Panc1 (cell line): ENCODE measurements around the gene RAI1. TPM values are rescaled to one million over a fixed set of nuclear protein-coding genes. Genes with fewer than 3 reads are reported as not detected.
"Not testable (repeated sequence)": the region's sequence is repeated elsewhere in the genome, so short reads cannot be mapped to it uniquely, and the experiment has no call there.

Source experiments
- ATAC-seq: fragments of 200-7000 bp; cut with Tn5 transposase; 2 replicates; pipeline ENCODE4 v1.9.1; 2020; ENCODE audit warnings: mild to moderate bottlenecking, moderate library complexity
- BruUV-seq: library from RNA; stranded (reverse); fragments of 400-500 nt; replicated peaks from 2 replicates; lab custom pipeline; 2021; lab: Mats Ljungman, UMichigan
- CTCF ChIA-PET: fragments of 300-600 bp; sonication (Branson Sonifier 250); formaldehyde crosslinking; loops from one replicate; lab custom pipeline; 2022; ENCODE audit warnings: antibody characterized with exemption; lab: Charles Lee
- POLR2A ChIA-PET: fragments of 300-600 bp; sonication (Branson Sonifier 250); formaldehyde crosslinking; loops from one replicate; lab custom pipeline; 2022; ENCODE audit warnings: antibody characterized with exemption; lab: Charles Lee
- DNase-seq: peaks from one replicate; pipeline ENCODE4 v3.0.0-alpha.2; 2010; ENCODE audit warnings: low read depth, low spot score
- H3K27ac ChIP-seq: 2 replicates; pipeline ENCODE4 v1.5.1; 2011; ENCODE audit warnings: mild to moderate bottlenecking, low read length, inconsistent platforms
- H3K27me3 ChIP-seq: fragments of 200-500 bp; sonication (Bioruptor generic); 2 replicates; pipeline ENCODE4 v1.6.0; 2014; ENCODE audit warnings: low read length, inconsistent platforms; ENCODE audit not compliant: control insufficient read depth, insufficient read depth
- H3K36me3 ChIP-seq: fragments of 200-500 bp; sonication (Bioruptor generic); 2 replicates; pipeline ENCODE4 v1.5.1; 2014; ENCODE audit warnings: inconsistent platforms, mild to moderate bottlenecking, low read length, moderate library complexity; ENCODE audit not compliant: control insufficient read depth, insufficient read depth
- H3K4me1 ChIP-seq: 2 replicates; pipeline ENCODE4 v1.5.1; 2011; ENCODE audit warnings: inconsistent platforms, mild to moderate bottlenecking, low read length, moderate library complexity; ENCODE audit not compliant: control insufficient read depth, insufficient read depth
- H3K4me3 ChIP-seq, 2 experiments: 2 replicates each; pipeline ENCODE4 v1.5.1; 2011 to 2012; ENCODE audit warnings: low read depth in 2 of 2, low read length in 2 of 2, mild to moderate bottlenecking in 2 of 2, inconsistent platforms in 1 of 2, moderate library complexity in 1 of 2
- H3K9me3 ChIP-seq: fragments of 200-500 bp; sonication (Bioruptor generic); 2 replicates; pipeline ENCODE4 v1.5.1; 2014; ENCODE audit warnings: low read depth, mild to moderate bottlenecking, inconsistent platforms, low read length, moderate library complexity; ENCODE audit not compliant: control insufficient read depth, insufficient read depth
- POLR2AphosphoS5 ChIP-seq: IDR thresholded peaks from 2 replicates; pipeline ENCODE4 v1.6.1; 2012; ENCODE audit warnings: mild to moderate bottlenecking, low read depth, low read length, moderate library complexity
- REST ChIP-seq, 2 experiments: IDR thresholded peaks; 2 replicates each; pipeline ENCODE4 v1.6.1; 2011 to 2012; ENCODE audit warnings: low read depth in 2 of 2, control low read depth in 1 of 2, low read length in 1 of 2, mild to moderate bottlenecking in 1 of 2, moderate library complexity in 1 of 2; ENCODE audit not compliant: insufficient read depth in 1 of 2
- SIN3A ChIP-seq: IDR thresholded peaks from 2 replicates; pipeline ENCODE4 v1.6.1; 2012; ENCODE audit warnings: low read depth, mild to moderate bottlenecking, low read length, moderate library complexity, borderline replicate concordance; ENCODE audit not compliant: insufficient read depth
- TCF7L2 ChIP-seq: IDR thresholded peaks from 2 replicates; pipeline ENCODE4 v1.6.1; 2011; ENCODE audit warnings: mild to moderate bottlenecking, low read depth, low read length, inconsistent platforms
- in situ Hi-C: cut with HindIII; loops from 2 replicates; pipeline ENCODE4 v1.10.0; 2016; ENCODE audit warnings: low sequenced_read_pairs, low pct_unique_long_range_greater_than_20kb
- intact Hi-C: fragments of 100-400 bp; cut with micrococcal nuclease; formaldehyde crosslinking; loops from one replicate; pipeline ENCODE4 v1.10.0; 2022; ENCODE audit not compliant: unreplicated experiment
- total RNA-seq: library from RNA; stranded (reverse); gene quantifications from one replicate; pipeline ENCODE4 v1.2.1, GENCODE V29; 2021; ENCODE audit not compliant: unreplicated experiment

RAI1 gene
- total RNA-seq, 1 experiment from 2014 or later, result 51.0 TPM

- no peaks in the 10 kb centered on the region for H3K27me3 ChIP-seq
- ATAC-seq (no peak), DNase-seq (no peak)
- peak overlapping the region; percentile 99 for H3K27ac ChIP-seq
- POLR2A ChIA-PET, result no interaction called here
- H3K4me3 ChIP-seq, result no peak overlapping the region
- peaks cover 83% of the 10 kb centered on the region for H3K4me1 ChIP-seq
- no TSS peak for BruUV-seq
- CTCF ChIA-PET, result no interaction called here
- no peak for TF ChIP-seq REST (IDR thresholded peaks at IDR 0.05; ENCODE audit: insufficient read depth in 1 of 2, low read depth in 2 of 2, low read length in 1 of 2)
- no peaks in the 10 kb centered on the region; the same call in 1 of the 2 replicates for H3K36me3 ChIP-seq
- H3K9me3 ChIP-seq, result no peaks in the 10 kb centered on the region
- intact Hi-C loops, result loop anchor here (10.0 kb wide), 1 partner anchor 95 kb away; no protein-coding TSS in a partner anchor
- in situ Hi-C loops, result no loop called here
Observed at GRCh38 chr17:17689312-17689711, 8.1 kb downstream of the RAI1 start.

GRCh38 chr17:17690233-17690632 lies 9.0 kb downstream of the RAI1 start:
- H3K4me3 ChIP-seq, H3K27me3 ChIP-seq, intact Hi-C loops, H3K9me3 ChIP-seq, ATAC-seq, H3K36me3 ChIP-seq, in situ Hi-C loops, BruUV-seq, DNase-seq, POLR2A ChIA-PET: not testable (repeated sequence)
- H3K27ac ChIP-seq, result peak overlapping the region; percentile 99
- CTCF ChIA-PET, result interaction anchor here (0.6 kb wide), 1 partner anchor 337 kb away, joined by 6 read pairs; no protein-coding TSS in a partner anchor
- H3K4me1 ChIP-seq, result peaks cover 76% of the 10 kb centered on the region

GRCh38 chr17:17691468-17692263 lies 10.4 kb downstream of the RAI1 start:
- DNase-seq (no peak), ATAC-seq (no peak)
- POLR2A ChIA-PET, result no interaction called here
- H3K4me3 ChIP-seq, result no peak overlapping the region
- H3K27me3 ChIP-seq, result no peaks in the 10 kb centered on the region
- CTCF ChIA-PET, result interaction anchor here (0.5 kb wide), 1 partner anchor 106 kb away, joined by 3 read pairs; no protein-coding TSS in a partner anchor
- peaks cover 83% of the 10 kb centered on the region for H3K4me1 ChIP-seq
- TF ChIP-seq POLR2AphosphoS5, result no peak
- TF ChIP-seq TCF7L2, result no peak
- TF ChIP-seq SIN3A, result no peak
- TF ChIP-seq REST (IDR thresholded peaks at IDR 0.05; ENCODE audit: insufficient read depth in 1 of 2, low read depth in 2 of 2, low read length in 1 of 2), result no peak
- H3K9me3 ChIP-seq, result no peaks in the 10 kb centered on the region
- no peaks in the 10 kb centered on the region for H3K36me3 ChIP-seq
- H3K27ac ChIP-seq, result peak overlapping the region; percentile 99
- no TSS peak for BruUV-seq
- intact Hi-C loops, result no loop called here
- in situ Hi-C loops, result no loop called here
